NT2/D1 (cell line): ENCODE measurements around the gene CUL3.

Experiments used
- DNase-seq: peaks from one replicate; pipeline ENCODE4 v3.0.0-alpha.2; 2011; ENCODE audit warnings: low read depth, low spot score
- H3K27me3 ChIP-seq: 2 replicates; pipeline ENCODE4 v1.6.0; 2011; ENCODE audit warnings: mild to moderate bottlenecking; ENCODE audit not compliant: insufficient read length, insufficient read depth
- H3K36me3 ChIP-seq: 2 replicates; pipeline ENCODE4 v1.6.1; 2011; ENCODE audit warnings: mild to moderate bottlenecking, low read length, mixed read lengths; ENCODE audit not compliant: insufficient read depth, insufficient read length
- H3K4me1 ChIP-seq: 2 replicates; pipeline ENCODE4 v1.5.1; 2011; ENCODE audit not compliant: insufficient read depth, insufficient read length
- H3K4me3 ChIP-seq: 2 replicates; pipeline ENCODE4 v1.5.1; 2011; ENCODE audit warnings: low read depth; ENCODE audit not compliant: insufficient read length
- H3K9ac ChIP-seq: 2 replicates; pipeline ENCODE4 v1.6.0; 2011; ENCODE audit warnings: low read depth; ENCODE audit not compliant: insufficient read length
- H3K9me3 ChIP-seq: 2 replicates; pipeline ENCODE4 v1.5.1; 2011; ENCODE audit warnings: mild to moderate bottlenecking, low read length; ENCODE audit not compliant: insufficient read depth
- SUZ12 ChIP-seq: IDR thresholded peaks from 2 replicates; pipeline ENCODE4 v1.6.1; 2011; ENCODE audit not compliant: insufficient read length, insufficient read depth; ENCODE audit errors: extremely low read depth
- YY1 ChIP-seq: IDR thresholded peaks from 2 replicates; pipeline ENCODE4 v1.6.1; 2011; ENCODE audit not compliant: insufficient read length, insufficient read depth
- ZNF274 ChIP-seq: IDR thresholded peaks from 2 replicates; pipeline ENCODE4 v1.6.1; 2011; ENCODE audit warnings: mild to moderate bottlenecking, low read depth, low read length

CUL3 gene

DNA sequence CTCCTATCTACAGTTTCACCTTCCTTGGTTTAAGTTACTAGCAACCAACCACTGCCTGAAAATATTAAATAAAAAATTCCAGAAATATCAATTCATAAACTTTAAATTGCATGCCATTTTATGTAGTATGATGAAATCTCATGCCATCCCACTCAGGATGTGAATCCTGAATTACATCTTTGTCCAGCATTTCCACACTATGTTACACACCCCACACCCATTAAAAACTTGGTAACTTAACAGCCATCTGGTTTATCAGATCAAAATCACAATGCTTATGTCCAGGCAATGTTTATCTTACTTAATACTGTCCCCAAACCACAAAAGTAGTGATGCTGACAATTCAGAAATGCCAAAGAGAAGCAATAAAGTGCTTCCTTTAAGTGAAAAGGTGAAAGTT, 21.6 kb downstream of the CUL3 start:
- H3K4me1 ChIP-seq: no peaks in the 10 kb centered on the region
- no peak for DNase-seq
- no peak overlapping the region for H3K9ac ChIP-seq
- H3K4me3 ChIP-seq: no peak overlapping the region
- H3K27me3 ChIP-seq: no peaks in the 10 kb centered on the region
- TF ChIP-seq ZNF274: no peak
- TF ChIP-seq YY1: no peak
- TF ChIP-seq SUZ12: no peak
- H3K9me3 ChIP-seq: no peaks in the 10 kb centered on the region
- H3K36me3 ChIP-seq: peaks cover 19% of the 10 kb centered on the region

DNA sequence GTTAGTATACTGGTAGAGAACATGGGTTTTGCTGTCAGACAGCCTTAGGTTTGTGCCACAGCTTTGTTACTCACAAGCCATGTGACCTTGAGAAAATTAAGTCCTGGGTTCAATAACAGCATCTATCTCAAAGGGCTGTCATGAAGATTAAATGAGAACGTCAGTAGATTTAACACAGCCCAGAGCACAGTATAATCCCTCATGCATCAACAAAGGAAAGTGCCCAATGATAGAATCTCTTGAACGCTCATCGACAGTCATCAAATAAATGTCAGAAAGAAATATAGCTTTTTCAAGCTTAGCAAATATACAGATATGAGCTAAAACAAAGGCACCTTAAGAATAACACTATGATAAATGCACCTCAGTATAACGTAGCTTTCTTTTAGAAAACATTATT, 22.3 kb downstream of the CUL3 start:
- Histone ChIP-seq H3K9me3 (no peaks in the 10 kb centered on the region), H3K36me3 (peaks cover 24% of the 10 kb centered on the region), H3K27me3 (no peaks in the 10 kb centered on the region), H3K4me3 (no peak overlapping the region), H3K4me1 (no peaks in the 10 kb centered on the region), H3K9ac (no peak overlapping the region)
- TF ChIP-seq SUZ12: no peak
- no peak for TF ChIP-seq ZNF274
- no peak for TF ChIP-seq YY1
- no peak for DNase-seq

GRCh38 chr2:224561234-224562005, 23.7 kb downstream of the CUL3 start:
- no peaks in the 10 kb centered on the region for H3K27me3 ChIP-seq
- H3K4me1 ChIP-seq: no peaks in the 10 kb centered on the region
- TF ChIP-seq YY1: no peak
- no peak for TF ChIP-seq SUZ12
- TF ChIP-seq ZNF274: no peak
- H3K36me3 ChIP-seq: peaks cover 25% of the 10 kb centered on the region
- H3K9ac ChIP-seq: no peak overlapping the region
- no peak for DNase-seq
- no peak overlapping the region for H3K4me3 ChIP-seq
- no peaks in the 10 kb centered on the region for H3K9me3 ChIP-seq

DNA sequence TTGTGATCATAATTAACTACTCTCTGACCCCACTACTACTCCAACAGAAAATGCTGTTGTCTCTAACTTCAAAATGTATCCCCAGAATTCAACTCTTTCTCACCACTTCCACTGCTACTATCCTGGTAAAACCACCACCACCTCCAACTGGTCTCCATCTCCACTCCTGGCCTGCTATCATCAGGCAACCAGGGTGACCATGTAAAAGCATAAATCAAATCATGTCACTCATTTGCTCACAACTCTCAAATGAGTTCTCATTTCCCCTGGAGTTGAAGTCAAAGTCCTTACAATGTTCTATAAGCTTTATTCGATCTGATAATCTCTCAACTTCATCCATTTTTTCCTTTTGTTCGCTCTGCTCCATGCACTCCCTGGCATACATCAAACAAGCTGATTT, 24.6 kb downstream of the CUL3 start:
- H3K9ac ChIP-seq: no peak overlapping the region
- H3K4me3 ChIP-seq: no peak overlapping the region
- no peak for DNase-seq
- peaks cover 26% of the 10 kb centered on the region for H3K36me3 ChIP-seq
- H3K9me3 ChIP-seq: no peaks in the 10 kb centered on the region
- H3K27me3 ChIP-seq: no peaks in the 10 kb centered on the region
- TF ChIP-seq ZNF274 (no peak), SUZ12 (no peak), YY1 (no peak)
- H3K4me1 ChIP-seq: no peaks in the 10 kb centered on the region

- Histone ChIP-seq H3K27me3 (no peaks in the 10 kb centered on the region), H3K9me3 (no peaks in the 10 kb centered on the region), H3K4me1 (no peaks in the 10 kb centered on the region), H3K36me3 (peaks cover 47% of the 10 kb centered on the region), H3K4me3 (no peak overlapping the region), H3K9ac (no peak overlapping the region)
- no peak for DNase-seq
- TF ChIP-seq YY1 (no peak), SUZ12 (no peak), ZNF274 (no peak)
Measured at GRCh38 chr2:224557610-224558009, 27.6 kb downstream of the CUL3 start.

- H3K9me3 ChIP-seq: no peaks in the 10 kb centered on the region
- H3K9ac ChIP-seq: no peak overlapping the region
- H3K36me3 ChIP-seq: peaks cover 47% of the 10 kb centered on the region
- H3K4me3 ChIP-seq: no peak overlapping the region
- no peak for TF ChIP-seq YY1
- TF ChIP-seq SUZ12: no peak
- TF ChIP-seq ZNF274: no peak
- H3K4me1 ChIP-seq: no peaks in the 10 kb centered on the region
- no peaks in the 10 kb centered on the region for H3K27me3 ChIP-seq
- no peak for DNase-seq
Measured at GRCh38 chr2:224556381-224556780, 28.8 kb downstream of the CUL3 start.

DNA sequence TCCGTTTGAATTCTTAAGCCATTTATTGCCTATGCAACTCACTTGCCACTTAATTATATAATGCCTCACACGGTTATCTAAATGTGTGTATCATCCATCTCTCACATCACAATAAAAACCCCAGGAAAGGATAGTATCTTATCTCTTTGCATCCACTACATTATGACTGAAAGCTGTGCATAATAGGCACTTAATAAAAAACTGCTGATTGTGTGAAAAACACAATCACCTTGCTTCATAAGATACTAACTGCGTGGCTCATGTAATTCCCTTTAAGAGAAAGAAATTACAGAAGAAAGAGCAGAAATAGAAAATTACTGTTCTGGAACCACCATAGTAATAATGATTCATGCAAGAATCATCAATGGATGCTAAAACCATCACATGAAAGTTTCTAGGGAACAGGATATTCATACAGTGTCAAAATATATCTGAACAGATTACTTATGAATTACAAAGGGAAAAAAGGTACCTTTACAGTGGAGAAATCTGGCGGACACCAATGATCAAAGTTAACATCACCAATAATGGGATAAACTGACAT, 29.3 kb downstream of the CUL3 start:
- Histone ChIP-seq H3K9ac (no peak overlapping the region), H3K4me3 (no peak overlapping the region), H3K4me1 (no peaks in the 10 kb centered on the region), H3K9me3 (no peaks in the 10 kb centered on the region), H3K36me3 (peaks cover 47% of the 10 kb centered on the region), H3K27me3 (no peaks in the 10 kb centered on the region)
- TF ChIP-seq SUZ12 (no peak), YY1 (no peak), ZNF274 (no peak)
- no peak for DNase-seq

DNA sequence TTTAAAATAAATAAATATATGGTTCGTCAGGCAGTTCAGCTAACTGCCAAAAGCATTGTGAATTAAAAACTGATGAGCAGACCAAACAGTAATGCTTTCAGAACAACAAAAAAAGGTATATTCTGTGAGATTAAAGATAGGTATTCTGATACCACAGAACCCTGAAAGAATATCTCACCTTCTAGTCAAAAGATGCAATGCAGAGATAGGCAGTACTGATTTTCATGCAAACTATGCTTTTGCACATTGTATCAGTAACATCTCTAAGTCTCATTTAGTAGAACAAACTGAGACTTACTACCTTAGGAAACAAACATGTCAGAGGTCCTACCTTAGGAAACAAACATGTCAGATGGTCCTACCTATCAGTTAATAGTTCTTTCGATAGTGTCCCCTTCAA, 32.4 kb downstream of the CUL3 start:
- H3K4me3 ChIP-seq: no peak overlapping the region
- DNase-seq: no peak
- H3K9me3 ChIP-seq: no peaks in the 10 kb centered on the region
- H3K9ac ChIP-seq: no peak overlapping the region
- TF ChIP-seq SUZ12 (no peak), ZNF274 (no peak), YY1 (no peak)
- H3K27me3 ChIP-seq: no peaks in the 10 kb centered on the region
- H3K36me3 ChIP-seq: peaks cover 45% of the 10 kb centered on the region
- H3K4me1 ChIP-seq: no peaks in the 10 kb centered on the region
